H9 (cell line): Measurements from ENCODE around the gene FBN1. TPM values are rescaled to one million over a fixed set of nuclear protein-coding genes. Genes with fewer than 3 reads are reported as not detected.

ENCODE experiments used
- DNase-seq: peaks from one replicate; pipeline ENCODE4 v3.0.0-alpha.2; 2017
- H2AFZ ChIP-seq: one replicate; pipeline ENCODE4 v1.6.1; 2013; ENCODE audit warnings: mild to moderate bottlenecking, low read length, control low read depth, moderate library complexity
- H2AK5ac ChIP-seq: 2 replicates; pipeline ENCODE4 v1.6.1; 2013; ENCODE audit warnings: low read length, control low read depth, mixed read lengths; ENCODE audit not compliant: insufficient read length
- H2BK120ac ChIP-seq: one replicate; pipeline ENCODE4 v1.6.1; 2013; ENCODE audit warnings: low read depth, mild to moderate bottlenecking, low read length, control low read depth, inconsistent platforms; ENCODE audit not compliant: poor library complexity, severe bottlenecking
- H2BK12ac ChIP-seq: 2 replicates; pipeline ENCODE4 v1.6.1; 2013; ENCODE audit warnings: low read length, control low read depth, mixed read lengths, low read depth; ENCODE audit not compliant: insufficient read length
- H2BK15ac ChIP-seq: 2 replicates; pipeline ENCODE4 v1.6.1; 2013; ENCODE audit warnings: low read depth, low read length, control low read depth
- H2BK20ac ChIP-seq: one replicate; pipeline ENCODE4 v1.6.1; 2013; ENCODE audit warnings: low read depth, mild to moderate bottlenecking, low read length, control low read depth, inconsistent platforms; ENCODE audit not compliant: poor library complexity, severe bottlenecking
- H2BK5ac ChIP-seq: 2 replicates; pipeline ENCODE4 v1.6.1; 2013; ENCODE audit warnings: low read length, control low read depth, mixed read lengths; ENCODE audit not compliant: insufficient read length
- H3K14ac ChIP-seq: 2 replicates; pipeline ENCODE4 v1.6.1; 2013; ENCODE audit warnings: low read length, control low read depth; ENCODE audit not compliant: insufficient read depth
- H3K18ac ChIP-seq: 2 replicates; pipeline ENCODE4 v1.6.1; 2013; ENCODE audit warnings: low read depth, mild to moderate bottlenecking, mixed read lengths, low read length, control low read depth; ENCODE audit not compliant: insufficient read length
- H3K23ac ChIP-seq: 2 replicates; pipeline ENCODE4 v1.6.1; 2013; ENCODE audit warnings: low read length, control low read depth, mixed read lengths, low read depth; ENCODE audit not compliant: insufficient read length
- H3K23me2 ChIP-seq: 2 replicates; pipeline ENCODE4 v1.6.1; 2013; ENCODE audit warnings: low read depth, mild to moderate bottlenecking, mixed read lengths, low read length, control low read depth; ENCODE audit not compliant: insufficient read length, poor library complexity, severe bottlenecking
- H3K27ac ChIP-seq: 2 replicates; pipeline ENCODE4 v1.5.1; 2013; ENCODE audit warnings: low read length, control low read depth, mixed read lengths, low read depth; ENCODE audit not compliant: insufficient read length
- H3K27me3 ChIP-seq: 2 replicates; pipeline ENCODE4 v1.6.1; 2013; ENCODE audit warnings: low read length, control low read depth, inconsistent platforms; ENCODE audit not compliant: insufficient read depth
- H3K4ac ChIP-seq: 2 replicates; pipeline ENCODE4 v1.6.1; 2013; ENCODE audit warnings: low read depth, mild to moderate bottlenecking, control low read depth, inconsistent platforms, low read length, moderate library complexity
- H3K4me1 ChIP-seq: 2 replicates; pipeline ENCODE4 v1.6.1; 2013; ENCODE audit warnings: low read length, control low read depth, inconsistent platforms; ENCODE audit not compliant: insufficient read depth
- H3K4me2 ChIP-seq: 2 replicates; pipeline ENCODE4 v1.6.1; 2013; ENCODE audit warnings: low read length, control low read depth, mixed read lengths; ENCODE audit not compliant: insufficient read length, insufficient read depth
- H3K56ac ChIP-seq: 2 replicates; pipeline ENCODE4 v1.6.1; 2013; ENCODE audit warnings: low read depth, mild to moderate bottlenecking, mixed read lengths, low read length, control low read depth; ENCODE audit not compliant: insufficient read length
- H3K79me1 ChIP-seq: 2 replicates; pipeline ENCODE4 v1.6.1; 2013; ENCODE audit warnings: low read depth, mild to moderate bottlenecking, moderate library complexity, low read length, control low read depth, inconsistent platforms; ENCODE audit not compliant: insufficient read depth, poor library complexity, severe bottlenecking
- H3K79me2 ChIP-seq: 2 replicates; pipeline ENCODE4 v1.6.1; 2013; ENCODE audit warnings: low read length, control low read depth, inconsistent platforms; ENCODE audit not compliant: insufficient read depth
- H3K9ac ChIP-seq: 2 replicates; pipeline ENCODE4 v1.6.1; 2013; ENCODE audit warnings: low read length, control low read depth, mixed read lengths; ENCODE audit not compliant: insufficient read length; ENCODE audit errors: extremely low read depth
- H3K9me3 ChIP-seq: one replicate; pipeline ENCODE4 v1.6.1; 2013; ENCODE audit warnings: low read depth, low read length, inconsistent platforms; ENCODE audit not compliant: control insufficient read depth
- H3T11ph ChIP-seq: one replicate; pipeline ENCODE4 v1.6.1; 2013; ENCODE audit warnings: mild to moderate bottlenecking, low read length, control low read depth, inconsistent platforms
- H4K20me1 ChIP-seq: one replicate; pipeline ENCODE4 v1.6.1; 2013; ENCODE audit not compliant: control insufficient read depth, insufficient read length, insufficient read depth
- H4K5ac ChIP-seq: 2 replicates; pipeline ENCODE4 v1.6.1; 2013; ENCODE audit warnings: low read depth, mild to moderate bottlenecking, mixed read lengths, low read length, control low read depth; ENCODE audit not compliant: insufficient read length
- H4K8ac ChIP-seq: replicated peaks from 2 replicates; pipeline ENCODE4 v1.6.1; 2013; ENCODE audit warnings: low read length, control low read depth, mixed read lengths, low read depth; ENCODE audit not compliant: insufficient read length
- H4K91ac ChIP-seq: 2 replicates; pipeline ENCODE4 v1.6.1; 2013; ENCODE audit warnings: low read depth, mild to moderate bottlenecking, moderate library complexity, mixed read lengths, low read length, control low read depth; ENCODE audit not compliant: insufficient read length
- H3K27ac Mint-ChIP-seq, 3 experiments: 2 replicates in 2 of 3; 3 replicates in 1 of 3; pipeline ENCODE4 v1.8.0; 2020 to 2021; ENCODE audit warnings: mixed read lengths in 3 of 3, mild to moderate bottlenecking in 1 of 3, moderate library complexity in 1 of 3
- H3K27me3 Mint-ChIP-seq: 2 replicates; pipeline ENCODE4 v1.8.0; 2021; ENCODE audit warnings: low read depth, mild to moderate bottlenecking, moderate library complexity, mixed read lengths
- H3K36me3 Mint-ChIP-seq, 3 experiments: 2 replicates in 2 of 3; 3 replicates in 1 of 3; pipeline ENCODE4 v1.8.0; 2020 to 2021; ENCODE audit warnings: low read depth in 3 of 3, mixed read lengths in 3 of 3; ENCODE audit not compliant: insufficient read depth in 1 of 3
- H3K4me1 Mint-ChIP-seq, 2 experiments: 2 replicates each; pipeline ENCODE4 v1.8.0; 2020; ENCODE audit warnings: mixed read lengths in 2 of 2
- H3K4me3 Mint-ChIP-seq, 2 experiments: 2 replicates in 1 of 2; 3 replicates in 1 of 2; pipeline ENCODE4 v1.8.0; 2020 to 2021; ENCODE audit warnings: mild to moderate bottlenecking in 2 of 2, mixed read lengths in 2 of 2, moderate library complexity in 1 of 2
- H3K9me3 Mint-ChIP-seq, 2 experiments: 2 replicates in 1 of 2; 3 replicates in 1 of 2; pipeline ENCODE4 v1.8.0; 2020; ENCODE audit warnings: mild to moderate bottlenecking in 2 of 2, mixed read lengths in 2 of 2, moderate library complexity in 1 of 2
- WGBS: extraction: QIAGEN DNeasy Blood & Tissue Kit; methylation state at CpG from one replicate; pipeline ENCODE4 v1.1.7; 2013; ENCODE audit warnings: missing lambda C conversion rate, low lambda C conversion rate, mixed read lengths; ENCODE audit not compliant: insufficient read length; ENCODE audit errors: extremely low coverage; 5-methylcytosine and 5-hydroxymethylcytosine counted together
- total RNA-seq: library from RNA; stranded (reverse); gene quantifications from 2 replicates; pipeline ENCODE4 v1.2.1, GENCODE V29; 2021
- TF ChIP-seq, protein P1 (sequence below): fragments of 200-600 bp; sonication (generic); conservative IDR thresholded peaks from 3 replicates; pipeline ENCODE4 v1.8.0; 2021; ENCODE audit warnings: antibody characterized with exemption, mild to moderate bottlenecking

Gene FBN1
- total RNA-seq, 1 experiment from 2014 or later: 3.6 TPM

DNA sequence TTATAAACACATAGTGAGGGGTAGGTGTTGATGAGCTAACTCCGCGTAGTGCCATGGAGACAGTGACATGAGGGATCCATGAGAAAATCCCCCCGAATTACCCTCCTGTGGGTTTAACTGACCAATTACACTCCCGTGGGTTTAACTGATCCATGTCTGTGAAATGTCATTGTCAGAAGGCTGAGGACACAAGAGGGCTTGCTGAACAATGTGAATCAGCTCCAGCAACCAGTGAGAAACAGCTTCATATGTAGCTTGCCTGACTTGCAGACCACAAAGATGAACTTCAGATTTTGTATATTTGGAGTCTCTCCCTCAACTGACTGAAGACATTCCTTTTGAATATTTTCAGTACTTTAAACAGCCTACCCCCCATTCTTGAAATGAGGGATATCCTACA, 144.9 kb downstream of the FBN1 start:
- Histone ChIP-seq H3K4me1 (no peaks in the 10 kb centered on the region), H3K4me2 (no peak overlapping the region), H3K27me3 (no peaks in the 10 kb centered on the region), H2AK5ac (no peak overlapping the region), H3K9ac (no peak overlapping the region), H3K79me2 (no peaks in the 10 kb centered on the region), H4K20me1 (no peaks in the 10 kb centered on the region), H2BK120ac (no peak overlapping the region), H2BK12ac (no peak overlapping the region), H3K27ac (no peak overlapping the region), H2BK15ac (no peak overlapping the region), H4K91ac (no peak overlapping the region), H3T11ph (no peak overlapping the region), H4K8ac (no peak overlapping the region), H2AFZ (no peak overlapping the region), H2BK20ac (no peak overlapping the region), H3K9me3 (no peaks in the 10 kb centered on the region), H3K56ac (no peak overlapping the region), H3K23ac (no peak overlapping the region), H2BK5ac (no peak overlapping the region), H3K79me1 (no peaks in the 10 kb centered on the region), H3K18ac (no peak overlapping the region), H3K14ac (no peak overlapping the region), H3K23me2 (no peaks in the 10 kb centered on the region), H4K5ac (no peak overlapping the region), H3K4ac (no peak overlapping the region)
- DNase-seq: no peak
- no peak overlapping the region for H3K27ac Mint-ChIP-seq
- H3K4me3 Mint-ChIP-seq: no peak overlapping the region
- no peaks in the 10 kb centered on the region for H3K36me3 Mint-ChIP-seq
- H3K27me3 Mint-ChIP-seq: no peaks in the 10 kb centered on the region
- H3K9me3 Mint-ChIP-seq: no peaks in the 10 kb centered on the region
- no CpG with 5 or more reads among the region's 4 CpGs for WGBS
- TF ChIP-seq, protein P1, sequence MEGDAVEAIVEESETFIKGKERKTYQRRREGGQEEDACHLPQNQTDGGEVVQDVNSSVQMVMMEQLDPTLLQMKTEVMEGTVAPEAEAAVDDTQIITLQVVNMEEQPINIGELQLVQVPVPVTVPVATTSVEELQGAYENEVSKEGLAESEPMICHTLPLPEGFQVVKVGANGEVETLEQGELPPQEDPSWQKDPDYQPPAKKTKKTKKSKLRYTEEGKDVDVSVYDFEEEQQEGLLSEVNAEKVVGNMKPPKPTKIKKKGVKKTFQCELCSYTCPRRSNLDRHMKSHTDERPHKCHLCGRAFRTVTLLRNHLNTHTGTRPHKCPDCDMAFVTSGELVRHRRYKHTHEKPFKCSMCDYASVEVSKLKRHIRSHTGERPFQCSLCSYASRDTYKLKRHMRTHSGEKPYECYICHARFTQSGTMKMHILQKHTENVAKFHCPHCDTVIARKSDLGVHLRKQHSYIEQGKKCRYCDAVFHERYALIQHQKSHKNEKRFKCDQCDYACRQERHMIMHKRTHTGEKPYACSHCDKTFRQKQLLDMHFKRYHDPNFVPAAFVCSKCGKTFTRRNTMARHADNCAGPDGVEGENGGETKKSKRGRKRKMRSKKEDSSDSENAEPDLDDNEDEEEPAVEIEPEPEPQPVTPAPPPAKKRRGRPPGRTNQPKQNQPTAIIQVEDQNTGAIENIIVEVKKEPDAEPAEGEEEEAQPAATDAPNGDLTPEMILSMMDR: no peak
- no peaks in the 10 kb centered on the region; a peak in 1 of 4 replicates for H3K4me1 Mint-ChIP-seq
